K562 (cell line): ENCODE measurements around the gene ILF2. TPM values are rescaled to one million over a fixed set of nuclear protein-coding genes. Genes with fewer than 3 reads are reported as not detected.
A peak's percentile ranks its signal among the peaks of the same experiment; 100 is the strongest.

ENCODE experiments used
- ATAC-seq: fragments of 200-7000 bp; cut with Tn5 transposase; 3 replicates; pipeline ENCODE4 v1.9.1; 2020; ENCODE audit warnings: moderate library complexity
- BruUV-seq: library from RNA; stranded (reverse); fragments of 400-500 nt; replicated peaks from 2 replicates; lab custom pipeline; 2021; lab: Mats Ljungman, UMichigan
- CTCF ChIA-PET: fragments of 300-600 bp; formaldehyde crosslinking; extraction: SDS; loops from one replicate; lab custom pipeline; 2021; ENCODE audit warnings: low intra/inter-chr PET ratio; lab: Yijun Ruan, JAX
- POLR2A ChIA-PET: fragments of 300-600, 350-650 bp; sonication (Branson Sonifier 250); formaldehyde crosslinking; extraction: SDS; loops from one replicate; lab custom pipeline; 2021; ENCODE audit warnings: antibody characterized with exemption, inconsistent platforms; lab: Yijun Ruan, JAX
- DNase-seq, 4 experiments: peaks; one replicate each; pipeline versions ENCODE4 v3.0.0 to v3.0.0-alpha.2; 2011 to 2018; ENCODE audit warnings: low spot score in 3 of 4, mixed read lengths in 3 of 4; ENCODE audit errors: extremely low read depth in 1 of 4
- FAIRE-seq: peaks from 2 replicates; lab custom pipeline; 2011; peaks lifted over from hg19 to GRCh38; lab: Jason Lieb, UNC
- H2AFZ ChIP-seq: 2 replicates; pipeline ENCODE4 v1.6.0; 2011; ENCODE audit warnings: low read depth, low read length, control low read depth, inconsistent platforms
- H3K27ac ChIP-seq: fragments of 200-600 bp; 3 replicates; pipeline ENCODE4 v1.8.0; 2011; ENCODE audit warnings: low read depth, mild to moderate bottlenecking, control low read depth, inconsistent platforms, low read length, moderate library complexity, mixed read lengths; ENCODE audit errors: extremely low read depth
- H3K27me3 ChIP-seq, 2 experiments: fragments of 300-600 bp in 1 of 2; 2 replicates in 1 of 2; 3 replicates in 1 of 2; pipeline versions ENCODE4 v1.6.0 to v1.8.0; 2011; ENCODE audit warnings: inconsistent platforms in 2 of 2, low read length in 2 of 2, mild to moderate bottlenecking in 1 of 2, mixed read lengths in 1 of 2, moderate library complexity in 1 of 2; ENCODE audit not compliant: control insufficient read depth in 2 of 2, insufficient read depth in 2 of 2
- H3K36me3 ChIP-seq: fragments of 300-600 bp; 3 replicates; pipeline ENCODE4 v1.8.0; 2011; ENCODE audit warnings: mild to moderate bottlenecking, low read length, inconsistent platforms; ENCODE audit not compliant: control insufficient read depth, insufficient read depth
- H3K4me1 ChIP-seq, 2 experiments: fragments of 200-600 bp in 1 of 2; replicated peaks in 1 of 2; 2 replicates in 1 of 2; 3 replicates in 1 of 2; pipeline versions ENCODE4 v1.5.1 to v1.8.0; 2011; ENCODE audit warnings: inconsistent platforms in 2 of 2, low read length in 2 of 2, mild to moderate bottlenecking in 1 of 2, mixed read lengths in 1 of 2, moderate library complexity in 1 of 2; ENCODE audit not compliant: control insufficient read depth in 2 of 2, insufficient read depth in 2 of 2
- H3K4me2 ChIP-seq: 2 replicates; pipeline ENCODE4 v1.6.1; 2011; ENCODE audit warnings: low read length, control low read depth, inconsistent platforms, mixed read lengths; ENCODE audit not compliant: insufficient read depth
- H3K4me3 ChIP-seq: fragments of 200-600 bp; sonication (generic), shearing (Covaris generic); 2 replicates; pipeline ENCODE4 v1.5.1; 2016; ENCODE audit warnings: control low read depth, inconsistent platforms
- H3K79me2 ChIP-seq: fragments of 200-600 bp; 3 replicates; pipeline ENCODE4 v1.8.0; 2011; ENCODE audit warnings: low read length, inconsistent platforms; ENCODE audit not compliant: control insufficient read depth, insufficient read depth
- H3K9ac ChIP-seq, 2 experiments: 2 replicates each; pipeline versions ENCODE4 v1.6.0 to v1.6.1; 2011; ENCODE audit warnings: low read depth in 2 of 2, low read length in 2 of 2, control low read depth in 1 of 2, inconsistent platforms in 1 of 2, mild to moderate bottlenecking in 1 of 2, mixed read lengths in 1 of 2; ENCODE audit not compliant: insufficient read depth in 1 of 2
- H3K9me1 ChIP-seq: one replicate; pipeline ENCODE4 v1.6.0; 2011; ENCODE audit warnings: inconsistent platforms, mild to moderate bottlenecking, low read length, moderate library complexity; ENCODE audit not compliant: control insufficient read depth, insufficient read depth
- H3K9me3 ChIP-seq: replicated peaks from 2 replicates; pipeline ENCODE4 v1.5.1; 2011; ENCODE audit warnings: low read depth, low read length, inconsistent platforms; ENCODE audit not compliant: control insufficient read depth, insufficient read depth
- H4K20me1 ChIP-seq: replicated peaks from 2 replicates; pipeline ENCODE4 v1.6.1; 2011; ENCODE audit warnings: low read length, inconsistent platforms, mixed read lengths; ENCODE audit not compliant: control insufficient read depth, insufficient read depth
- BRF1 ChIP-seq: IDR thresholded peaks from 3 replicates; pipeline ENCODE4 v1.6.1; 2011; ENCODE audit warnings: borderline replicate concordance, mild to moderate bottlenecking; ENCODE audit not compliant: insufficient read length; ENCODE audit errors: extremely low read depth
- CTCF ChIP-seq, 3 experiments: IDR thresholded peaks in 2 of 3; conservative IDR thresholded peaks in 1 of 3; 2 replicates each; pipeline ENCODE4 v1.5.1; 2011 to 2012; ENCODE audit warnings: low read length in 3 of 3, mild to moderate bottlenecking in 3 of 3, control low read depth in 2 of 3, improper control_type of control experiment in 1 of 3, inconsistent platforms in 1 of 3, low read depth in 1 of 3, mixed read lengths in 1 of 3, moderate library complexity in 1 of 3; ENCODE audit not compliant: insufficient read depth in 2 of 3
- FOXP1 ChIP-seq: sonication (generic); formaldehyde crosslinking; IDR thresholded peaks from 2 replicates; pipeline ENCODE4 v1.8.0; 2022; ENCODE audit warnings: mild to moderate bottlenecking, missing genetic modification reagents
- HCFC1 ChIP-seq: IDR thresholded peaks from 2 replicates; pipeline ENCODE4 v1.6.1; 2012; ENCODE audit warnings: low read depth, low read length, improper control_type of control experiment
- HDAC2 ChIP-seq: fragments of 450-650 bp; IDR thresholded peaks from 2 replicates; pipeline ENCODE4 v1.6.1; 2016; ENCODE audit warnings: mild to moderate bottlenecking
- JUND ChIP-seq, 2 experiments: IDR thresholded peaks; 2 replicates in 1 of 2; 3 replicates in 1 of 2; pipeline ENCODE4 v1.6.1; 2011; ENCODE audit warnings: borderline replicate concordance in 2 of 2, low read depth in 2 of 2, low read length in 2 of 2, improper control_type of control experiment in 1 of 2, missing biosample characterization in 1 of 2, missing genetic modification characterization in 1 of 2, missing genetic modification reagents in 1 of 2
- NFIC ChIP-seq: fragments of 450-650 bp; IDR thresholded peaks from 2 replicates; pipeline ENCODE4 v1.6.1; 2017; ENCODE audit warnings: mild to moderate bottlenecking, inconsistent platforms
- PHB ChIP-seq: fragments of 250-450 bp; sonication (Bioruptor Pico); IDR thresholded peaks from 2 replicates; pipeline ENCODE4 v1.5.0; 2021
- POLR2G ChIP-seq: fragments of 200-400 bp; formaldehyde crosslinking; IDR thresholded peaks from 2 replicates; pipeline ENCODE4 v1.6.1; 2017; ENCODE audit warnings: low read depth, mild to moderate bottlenecking, antibody characterized with exemption, low read length, moderate library complexity
- RAD21 ChIP-seq, 2 experiments: fragments of 250-450 bp in 1 of 2; fragments of 450-650 bp in 1 of 2; sonication (Bioruptor Pico) in 1 of 2; formaldehyde crosslinking in 1 of 2; IDR thresholded peaks in 1 of 2; conservative IDR thresholded peaks in 1 of 2; 2 replicates each; pipeline versions ENCODE4 v1.4.0 to v1.8.0; 2020 to 2022; ENCODE audit warnings: mild to moderate bottlenecking in 2 of 2, moderate library complexity in 1 of 2
- SMAD1 ChIP-seq: fragments of 150-350 bp; IDR thresholded peaks from 2 replicates; pipeline ENCODE4 v1.6.1; 2014; ENCODE audit warnings: low read length, low read depth; ENCODE audit not compliant: partially characterized antibody
- SMARCC2 ChIP-seq: fragments of 450-650 bp; IDR thresholded peaks from 2 replicates; pipeline ENCODE4 v1.6.1; 2017; ENCODE audit warnings: antibody characterized with exemption, moderate library complexity, mild to moderate bottlenecking, low read depth
- TEAD1 ChIP-seq, 2 experiments: fragments of 450-650 bp in 1 of 2; sonication (generic) in 1 of 2; formaldehyde crosslinking; IDR thresholded peaks; 2 replicates each; pipeline versions ENCODE4 v1.4.0 to v1.8.0; 2020 to 2022; ENCODE audit warnings: mild to moderate bottlenecking in 2 of 2, missing genetic modification reagents in 1 of 2
- ZNF175 ChIP-seq: fragments of 200-800 bp; sonication (Bioruptor generic); IDR thresholded peaks from 2 replicates; pipeline ENCODE4 v1.6.1; 2016; ENCODE audit warnings: low read depth, mild to moderate bottlenecking, missing genetic modification characterization, missing compliant biosample characterization
- WGBS: fragments of 100-300 bp; shearing (Covaris generic); methylation state at CpG from one replicate; pipeline ENCODE4 v1.1.6; 2016; ENCODE audit warnings: low coverage, mixed read lengths; ENCODE audit not compliant: insufficient coverage; ENCODE audit errors: missing lambda C conversion rate; 5-methylcytosine and 5-hydroxymethylcytosine counted together
- in situ Hi-C: fragments of 300-500 bp; cut with MboI; formaldehyde crosslinking; loops from 4 replicates; pipeline ENCODE4 v1.15.0; 2018; ENCODE audit warnings: inconsistent platforms, mixed read lengths
- intact Hi-C: fragments of 100-400 bp; cut with micrococcal nuclease; formaldehyde crosslinking; loops from 2 replicates; pipeline ENCODE4 v1.14.2; 2022
- polyA plus RNA-seq, 8 experiments: library from polyadenylated mRNA; depleted of rRNA in 4 of 8; stranded (reverse) in 5 of 8; unstranded in 3 of 8; fragments of >200 nt; fragmentation: Nextera tagmentation in 2 of 8; fragmentation: Illumina TruSeq in 1 of 8; extraction: Ambion mirVana in 2 of 8; extraction: Trizol in 1 of 8; gene quantifications; 2 replicates each; pipeline versions ENCODE4 v1.2.1 to v1.2.3, GENCODE V29; 2011 to 2014; ENCODE audit warnings: inconsistent platforms in 1 of 8, missing spikeins in 1 of 8
- total RNA-seq, 7 experiments: library from RNA; depleted of rRNA in 6 of 7; stranded (reverse); fragments of >200 nt in 6 of 7; fragmentation: Illumina TruSeq in 2 of 7; extraction: Trizol in 2 of 7; gene quantifications; 2 replicates each; pipeline versions ENCODE4 v1.2.1 to v1.2.3, GENCODE V29; 2011 to 2021; ENCODE audit warnings: low replicate concordance in 1 of 7
- TF ChIP-seq, protein P1 (sequence below), 3 experiments: fragments of 200-800 bp in 1 of 3; sonication (Bioruptor generic) in 1 of 3; sonication (generic) in 1 of 3; formaldehyde crosslinking in 1 of 3; IDR thresholded peaks; 2 replicates each; pipeline versions ENCODE4 v1.6.1 to v1.8.0; 2016 to 2022; ENCODE audit warnings: mild to moderate bottlenecking in 2 of 3, missing compliant biosample characterization in 2 of 3, missing genetic modification characterization in 2 of 3, missing genetic modification reagents in 1 of 3

ILF2 gene
- total and polyA plus RNA-seq, 9 of the 15 experiments (the other 6 are each of a cell fraction or from before 2014, with no cell fraction given) = 282 to 726 (median 474) TPM

DNA sequence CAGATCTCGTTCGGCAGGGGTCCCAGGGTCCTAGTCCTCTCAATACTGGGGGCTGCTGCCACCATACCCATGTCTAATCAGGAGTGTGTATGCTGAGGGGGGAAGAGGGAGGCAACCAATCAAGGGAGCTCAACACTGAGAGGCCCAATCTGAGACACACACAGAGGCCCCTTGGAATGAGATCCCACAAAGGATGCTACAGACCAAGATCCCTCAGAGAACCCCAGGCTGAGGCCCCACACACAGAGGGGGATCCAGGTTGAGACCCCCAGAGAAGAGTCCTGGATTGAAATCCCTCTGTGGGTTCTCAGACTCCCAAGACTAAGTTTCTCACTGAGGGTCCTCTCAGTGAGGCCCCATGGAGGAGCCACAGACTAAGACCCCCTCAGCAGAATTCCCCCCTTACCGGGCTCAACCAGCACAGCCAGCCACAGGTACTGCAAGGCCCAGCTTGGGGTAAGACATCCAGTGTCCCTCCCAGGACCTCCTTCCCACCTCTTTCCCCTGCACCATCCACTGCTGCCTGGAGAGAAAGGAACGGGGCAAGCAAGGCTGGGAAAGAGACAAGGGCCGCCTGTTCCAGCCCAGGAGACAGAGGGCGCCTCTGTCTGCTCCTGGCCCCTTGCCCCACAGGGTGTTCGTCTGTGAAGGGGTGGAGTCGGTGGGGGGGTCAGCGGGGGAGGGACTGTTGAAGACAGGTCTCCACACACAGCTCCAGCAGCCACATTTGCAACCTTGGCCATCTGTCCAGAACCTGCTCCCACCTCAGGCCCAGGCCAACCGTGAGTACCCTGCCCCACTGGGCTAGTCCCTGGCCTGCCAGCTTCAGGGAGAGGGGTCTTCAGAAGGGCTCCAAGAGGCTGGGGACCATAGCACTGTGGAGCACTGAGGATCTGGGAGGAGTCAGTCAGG is 42.8 kb downstream of the ILF2 start, which contains the start of gene S100A1:
S100A1 (plus strand) TSS at position 720 of the 912 bp plus-strand sequence. CDS start 2,088 bp downstream, outside the sequence.
- Histone ChIP-seq H3K27me3 (no peaks in the 10 kb centered on the region), H4K20me1 (no peaks in the 10 kb centered on the region), H3K9ac (peak within 1 kb of the TSS; percentile 83 to 95), H3K36me3 (peaks cover 9% of the 10 kb centered on the region; the same call in 2 of the 3 replicates), H3K4me2 (peak within 1 kb of the TSS; percentile 86), H3K9me3 (no peaks in the 10 kb centered on the region), H3K9me1 (no peaks in the 10 kb centered on the region), H3K4me3 (peak within 1 kb of the TSS; percentile 49), H3K79me2 (peaks cover 6% of the 10 kb centered on the region; the same call in 1 of the 3 replicates), H2AFZ (peak within 1 kb of the TSS; percentile 97), H3K27ac (peak within 1 kb of the TSS; percentile 82), H3K4me1 (peaks cover 26 to 44% of the 10 kb centered on the region in 2 experiments)
- WGBS = 13% methylated on average over 8 of the region's 10 CpGs
- POLR2A ChIA-PET = interaction anchor here (0.5 to 4.3 kb wide), 31 partner anchors 9 to 363 kb away, joined by 3 to 70 read pairs (median 4); partner anchors contain the start of genes RPS27, S100A14, S100A16 and S100A5
- BruUV-seq = no TSS peak
- CTCF ChIA-PET = no interaction called here
- FAIRE-seq (peak; percentile 63), DNase-seq (peak; percentile 81 to 86 (median 84)), ATAC-seq (peak; percentile 76)
- intact Hi-C loops (loop anchor here (2.0 kb wide), 1 partner anchor 59 kb away; no protein-coding TSS in a partner anchor), in situ Hi-C loops (no loop called here)
- 0 out of 2 replicates have a peak, but pooled peaks have one; percentile 4 for TF ChIP-seq JUND (IDR thresholded peaks at IDR 0.05; ENCODE audit: borderline replicate concordance, low read depth, low read length)
- TF ChIP-seq JUND (tag; IDR thresholded peaks at IDR 0.05; ENCODE audit: borderline replicate concordance, low read depth, low read length) = no peak
- TF ChIP-seq, protein P1, sequence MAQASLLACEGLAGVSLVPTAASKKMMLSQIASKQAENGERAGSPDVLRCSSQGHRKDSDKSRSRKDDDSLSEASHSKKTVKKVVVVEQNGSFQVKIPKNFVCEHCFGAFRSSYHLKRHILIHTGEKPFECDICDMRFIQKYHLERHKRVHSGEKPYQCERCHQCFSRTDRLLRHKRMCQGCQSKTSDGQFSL (CRISPR knock-in tag; IDR thresholded peaks at IDR 0.05) = peak; percentile 87; the same call in 1 of the 2 replicates
- TF ChIP-seq, protein P1 (tag; IDR thresholded peaks at IDR 0.05) = peak in 1 of 2 experiments; percentile 90; a peak in 2 of 4 replicates
- TF ChIP-seq HDAC2 = peak; percentile 6; the same call in 1 of the 2 replicates
- TF ChIP-seq POLR2G = peak; percentile 50; the same call in 1 of the 2 replicates
- 0 out of 2 replicates have a peak, but pooled peaks have one; percentile 0 for TF ChIP-seq SMARCC2
- TF ChIP-seq TEAD1 (CRISPR knock-in tag; IDR thresholded peaks at IDR 0.05) = 0 out of 4 replicates have a peak, but pooled peaks of 1 of the 2 experiments have one; percentile 6
- TF ChIP-seq HCFC1 = 0 out of 2 replicates have a peak, but pooled peaks have one; percentile 12
- peak; percentile 26 to 70 (median 58); a peak in 5 of 6 replicates for TF ChIP-seq CTCF (IDR thresholded peaks at IDR 0.05 in 2 of 3, conservative IDR thresholded peaks at IDR 0.05 in 1 of 3; ENCODE audit: insufficient read depth in 2 of 3, low read depth in 1 of 3, low read length in 3 of 3)
- TF ChIP-seq ZNF175 = peak; percentile 6; the same call in 1 of the 2 replicates
- TF ChIP-seq NFIC = peak; percentile 58; the same call in 1 of the 2 replicates
- TF ChIP-seq RAD21 (CRISPR knock-in tag; conservative IDR thresholded peaks at IDR 0.05 in 1 of 2, IDR thresholded peaks at IDR 0.05 in 1 of 2) = peak; percentile 21 to 33; a peak in 1 of 4 replicates
- no peak for TF ChIP-seq BRF1
- peak; percentile 4 for TF ChIP-seq SMAD1
- peak; percentile 63; the same call in 1 of the 2 replicates for TF ChIP-seq PHB (CRISPR knock-in tag)
- 0 out of 2 replicates have a peak, but pooled peaks have one; percentile 1 for TF ChIP-seq FOXP1
